ENCODE results near the gene PDE1A. TPM values are rescaled to one million over a fixed set of nuclear protein-coding genes. Genes with fewer than 3 reads are reported as not detected.
A peak's percentile ranks its signal among the peaks of the same experiment; 100 is the strongest.

PDE1A gene
- total and polyA plus RNA-seq, 2 of the 4 experiments (the other 2 are of a cell fraction) = 0.24 to 0.90 TPM

GRCh38 chr2:182379241-182379640 lies 47.6 kb downstream of the PDE1A start:
- ATAC-seq (ENCODE audit: low read depth) (peak; percentile 57), DNase-seq (peak; percentile 67)
- no peaks in the 10 kb centered on the region for H3K36me3 ChIP-seq (ENCODE audit: control insufficient read depth, insufficient read depth, low read length)
- BruUV-seq (replicated peaks) = no TSS peak
- H3K4me1 ChIP-seq (ENCODE audit: control insufficient read depth, insufficient read depth, low read length) = 0 out of 2 replicates have a peak, but pooled peaks cover 1% of the 10 kb centered on the region
- H2BK5ac ChIP-seq (ENCODE audit: low read depth, low read length, poor library complexity, severe bottlenecking) = no peak overlapping the region
- H3K9ac ChIP-seq (ENCODE audit: low read depth, low read length) = no peak overlapping the region
- in situ Hi-C loops (cut with MboI; ENCODE audit: low sequenced_read_pairs) = no loop called here
- H4K5ac ChIP-seq (ENCODE audit: low read depth, low read length) = no peak overlapping the region
- ChIA-PET POLR2A (ENCODE audit: unreplicated experiment) (no interaction called here), CTCF (no interaction called here)
- H3K27me3 ChIP-seq (ENCODE audit: control insufficient read depth, insufficient read depth, low read length) = no peaks in the 10 kb centered on the region
- no peak overlapping the region for H2AK5ac ChIP-seq (ENCODE audit: low read depth, low read length)
- TF ChIP-seq BHLHE40 (IDR thresholded peaks at IDR 0.05; ENCODE audit: low read depth, low read length) (no peak), POLR2A (IDR thresholded peaks at IDR 0.05; ENCODE audit: low read depth, low read length) (no peak), RCOR1 (IDR thresholded peaks at IDR 0.05; ENCODE audit: insufficient replicate concordance, low read length) (no peak), ELK1 (IDR thresholded peaks at IDR 0.05; ENCODE audit: borderline replicate concordance, low read depth, low read length) (no peak), MXI1 (IDR thresholded peaks at IDR 0.05; ENCODE audit: borderline replicate concordance, low read depth, low read length) (no peak), CEBPB (IDR thresholded peaks at IDR 0.05; ENCODE audit: low read depth, low read length) (no peak), SMC3 (IDR thresholded peaks at IDR 0.05; ENCODE audit: low read depth, low read length) (no peak), CTCF (conservative IDR thresholded peaks at IDR 0.05; ENCODE audit: low read depth, low read length) (no peak), MAFK (IDR thresholded peaks at IDR 0.05; ENCODE audit: low read depth, low read length) (no peak), RFX5 (IDR thresholded peaks at IDR 0.05; ENCODE audit: low read depth, low read length) (no peak), NFE2L2 (IDR thresholded peaks at IDR 0.05; ENCODE audit: low read depth, low read length) (no peak), FOS (IDR thresholded peaks at IDR 0.05; ENCODE audit: low read depth, low read length) (no peak)
- H4K8ac ChIP-seq (ENCODE audit: low read depth in 2 of 2, low read length in 2 of 2) = no peak overlapping the region; a peak in 1 of 4 replicates
- intact Hi-C loops (cut with micrococcal nuclease) = no loop called here
- no peak overlapping the region for H2AK9ac ChIP-seq (replicated peaks; ENCODE audit: low read depth, low read length, poor library complexity)
- no peak overlapping the region for H3K18ac ChIP-seq (ENCODE audit: low read depth, low read length)
- no peak overlapping the region for H3K14ac ChIP-seq (replicated peaks; ENCODE audit: low read depth, low read length)
- H3K23ac ChIP-seq (ENCODE audit: low read depth, low read length) = no peak overlapping the region
- no peak overlapping the region for H3K56ac ChIP-seq (ENCODE audit: extremely low read depth, insufficient read depth, low read length)
- no peak overlapping the region for H4K91ac ChIP-seq (ENCODE audit: insufficient read depth, low read depth, low read length)
- H3K79me1 ChIP-seq (ENCODE audit: low read depth in 1 of 2, low read length in 2 of 2) = no peaks in the 10 kb centered on the region
- no peak overlapping the region for H2BK120ac ChIP-seq (ENCODE audit: low read depth, low read length)
- H2AFZ ChIP-seq (replicated peaks; ENCODE audit: low read length, poor library complexity) = no peak overlapping the region
- H3K9me1 ChIP-seq (ENCODE audit: insufficient read depth, low read length) = no peaks in the 10 kb centered on the region
- no peak overlapping the region for H3K4me3 ChIP-seq (ENCODE audit: insufficient read depth, low read depth, low read length)
- H2BK20ac ChIP-seq (ENCODE audit: low read depth, low read length) = no peak overlapping the region
- no peak overlapping the region for H2BK15ac ChIP-seq (ENCODE audit: low read depth, low read length)
- H3K4ac ChIP-seq (ENCODE audit: low read depth, low read length) = no peak overlapping the region
- dilution Hi-C loops (cut with HindIII; ENCODE audit: low sequenced_read_pairs, unreplicated experiment) = no loop called here
- H3K4me2 ChIP-seq (ENCODE audit: low read depth, low read length) = no peak overlapping the region
- peaks cover 12% of the 10 kb centered on the region for H3K9me3 ChIP-seq (ENCODE audit: control insufficient read depth, insufficient read depth, low read length)
- no CpG with 5 or more reads among the region's 1 CpG for WGBS, 2 experiments (ENCODE audit: extremely low coverage in 2 of 2, insufficient read length in 1 of 2)
- H3K27ac ChIP-seq (ENCODE audit: insufficient read depth, low read length) = no peak overlapping the region
- no peaks in the 10 kb centered on the region for H4K20me1 ChIP-seq (ENCODE audit: insufficient read depth, low read length)
